ENCODE data around the gene LRRC59.

The LRRC59 gene

DNA sequence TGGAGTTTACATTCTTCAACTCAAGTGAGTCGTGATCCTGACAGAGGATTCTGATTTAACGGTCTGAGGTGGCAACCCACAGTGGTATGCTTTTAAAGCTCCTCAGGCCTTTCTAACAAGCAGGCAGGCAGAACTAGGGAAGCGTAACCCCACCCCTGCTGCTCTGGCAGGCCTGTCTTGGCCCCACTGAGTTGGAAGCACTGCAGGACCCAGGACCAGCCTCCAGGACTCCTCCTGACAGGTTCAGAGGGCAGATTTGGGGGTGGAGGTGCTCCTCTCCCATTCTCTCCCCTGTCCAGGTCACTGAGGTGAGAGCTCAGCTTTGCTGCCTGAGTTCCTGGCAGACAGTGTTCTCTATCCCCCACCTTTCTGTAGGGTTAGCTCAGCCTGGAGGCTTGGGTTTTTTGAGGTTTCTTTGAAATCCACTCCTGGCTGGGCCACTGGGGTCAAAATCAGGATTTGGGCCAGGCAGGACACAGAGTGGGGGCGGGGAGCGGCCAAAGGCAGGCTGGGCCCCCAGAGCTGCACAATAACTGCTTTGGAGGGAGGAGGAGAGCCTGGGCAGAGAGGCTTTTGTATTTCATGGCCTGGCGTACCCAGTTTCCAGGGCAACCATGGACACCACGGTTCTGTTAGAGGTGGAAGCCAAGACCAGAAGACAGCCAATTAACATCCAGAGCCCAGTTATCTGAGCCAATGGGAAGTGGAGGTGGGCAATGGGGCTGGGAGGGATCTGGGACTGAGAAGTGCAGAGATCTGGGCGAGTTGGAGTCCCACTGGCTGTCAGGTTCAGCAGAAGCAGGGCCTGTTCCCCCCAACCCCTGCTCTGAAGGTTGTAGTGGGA, 33.9 kb downstream of the LRRC59 start:
- DNase-seq, result peak in 53 of 58 donors; percentile 7 to 92 (median 68)

DNA sequence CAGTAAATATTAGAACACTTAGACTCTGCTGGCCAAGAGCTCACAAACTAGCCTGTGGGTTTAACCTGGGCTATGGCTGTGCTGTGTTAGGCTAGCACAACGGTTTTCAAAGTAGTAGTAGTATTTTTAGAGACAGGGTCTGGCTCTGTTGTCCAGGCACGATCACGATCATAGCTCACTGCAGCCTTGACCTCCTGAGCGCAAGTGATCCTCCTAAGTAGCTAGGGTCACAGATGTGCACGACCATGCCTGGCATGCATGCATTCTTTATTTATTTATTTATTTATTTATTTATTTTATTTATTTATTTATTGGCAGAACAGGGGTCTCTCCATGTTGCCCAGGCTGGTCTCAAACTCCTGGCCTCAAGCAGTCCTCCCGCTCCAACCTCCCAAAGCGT, 34.7 kb downstream of the LRRC59 start:
- no peak for DNase-seq

DNA sequence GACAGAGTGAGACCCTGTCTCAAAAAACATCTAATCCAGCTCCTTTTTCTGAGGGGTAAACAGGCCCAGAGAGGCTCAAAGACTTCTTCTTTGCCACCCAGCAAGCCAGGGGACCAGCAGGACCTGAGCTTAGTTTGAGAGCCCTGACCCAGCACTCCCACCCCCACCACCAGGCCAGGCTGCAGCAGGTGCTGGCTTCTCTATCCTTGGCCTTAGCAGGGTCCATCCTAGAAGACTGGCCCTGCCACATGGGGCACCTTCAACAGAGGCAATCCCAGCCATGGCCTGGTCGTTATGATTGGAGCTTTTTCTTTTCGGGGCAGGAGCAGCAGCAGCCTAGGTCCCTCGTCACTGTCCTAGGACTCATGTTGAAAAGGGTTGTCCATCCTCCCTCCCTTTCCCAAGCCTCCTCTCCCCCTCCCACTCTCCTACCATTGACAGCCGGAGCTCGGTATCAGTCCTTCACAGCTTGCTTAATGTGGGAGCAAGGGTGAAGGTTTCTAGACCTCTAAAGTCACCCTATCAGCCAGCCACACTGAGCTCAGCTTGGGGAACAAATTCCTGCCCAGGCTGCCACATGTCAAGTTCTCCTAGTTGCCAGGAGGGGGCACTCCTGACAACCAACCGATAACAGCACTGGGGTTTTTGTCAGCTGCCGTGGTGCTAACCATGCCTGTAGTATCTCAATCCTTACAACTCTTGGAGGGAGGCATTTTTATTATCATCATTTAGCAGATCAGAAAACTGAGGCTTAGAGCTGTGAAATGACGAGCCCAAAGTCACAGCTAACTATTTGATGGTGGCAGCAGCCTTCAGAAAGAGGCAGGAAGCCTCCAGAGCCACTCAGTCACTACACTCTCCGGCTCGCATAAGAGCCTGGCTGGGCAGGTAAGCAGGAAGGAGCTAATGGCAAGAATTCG, 35.5 kb downstream of the LRRC59 start:
- peak in 42 of 58 donors; percentile 8 to 78 (median 32) for DNase-seq

DNA sequence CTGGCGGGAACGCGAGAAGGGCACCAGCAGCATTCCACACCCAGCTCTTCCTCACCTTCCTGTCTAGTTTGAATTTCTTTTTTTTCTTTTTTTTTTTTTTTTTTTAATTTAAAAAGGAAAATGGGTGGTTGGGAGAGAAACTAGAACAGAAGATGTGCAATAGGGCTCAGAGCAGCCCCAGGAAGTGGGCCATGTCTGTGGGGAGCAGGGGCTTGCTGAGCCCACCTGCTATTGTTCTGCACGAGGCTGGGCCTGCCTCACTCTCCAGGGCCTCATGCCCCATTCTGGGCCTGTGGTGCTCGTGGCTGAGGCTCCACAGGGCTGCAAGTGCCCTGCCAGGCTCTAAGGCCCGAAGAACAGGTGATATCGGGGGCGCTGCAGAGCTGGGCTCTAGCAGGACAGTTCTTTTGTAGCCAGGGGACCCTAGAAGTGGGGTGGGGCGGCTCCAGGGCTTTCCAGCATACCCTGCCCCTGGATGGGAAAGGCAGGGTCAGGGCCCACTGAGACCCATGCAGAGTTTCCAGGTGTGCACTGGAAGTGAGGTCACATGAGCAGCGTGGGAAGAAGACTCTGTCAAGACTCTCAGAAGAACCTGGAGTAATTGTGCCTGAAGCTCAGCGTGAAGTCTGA, 36.7 kb downstream of the LRRC59 start:
- DNase-seq, result no peak

DNA sequence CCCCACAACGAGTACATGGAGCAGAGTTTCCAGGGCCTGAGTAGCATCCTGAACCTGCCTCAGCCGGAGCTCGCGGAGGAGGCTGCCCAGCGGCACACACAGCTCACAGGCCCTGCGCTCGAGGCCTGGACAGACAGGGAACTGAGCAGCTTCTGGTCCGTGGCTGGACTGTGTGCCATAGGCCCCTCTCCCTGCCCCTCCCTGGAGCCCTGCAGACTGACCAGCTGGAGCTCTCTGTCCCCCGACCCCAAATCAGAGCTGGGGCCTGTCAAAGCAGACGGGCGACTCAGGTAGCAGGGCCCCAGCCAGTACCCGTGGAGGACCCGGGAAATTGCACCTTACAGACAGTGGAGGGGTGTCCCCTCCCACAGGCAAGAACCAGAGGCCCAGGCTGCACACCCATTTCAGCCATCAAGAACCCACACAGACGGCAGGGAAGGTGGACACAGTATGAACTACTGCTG, 37.3 kb downstream of the LRRC59 start:
- DNase-seq, result no peak

DNA sequence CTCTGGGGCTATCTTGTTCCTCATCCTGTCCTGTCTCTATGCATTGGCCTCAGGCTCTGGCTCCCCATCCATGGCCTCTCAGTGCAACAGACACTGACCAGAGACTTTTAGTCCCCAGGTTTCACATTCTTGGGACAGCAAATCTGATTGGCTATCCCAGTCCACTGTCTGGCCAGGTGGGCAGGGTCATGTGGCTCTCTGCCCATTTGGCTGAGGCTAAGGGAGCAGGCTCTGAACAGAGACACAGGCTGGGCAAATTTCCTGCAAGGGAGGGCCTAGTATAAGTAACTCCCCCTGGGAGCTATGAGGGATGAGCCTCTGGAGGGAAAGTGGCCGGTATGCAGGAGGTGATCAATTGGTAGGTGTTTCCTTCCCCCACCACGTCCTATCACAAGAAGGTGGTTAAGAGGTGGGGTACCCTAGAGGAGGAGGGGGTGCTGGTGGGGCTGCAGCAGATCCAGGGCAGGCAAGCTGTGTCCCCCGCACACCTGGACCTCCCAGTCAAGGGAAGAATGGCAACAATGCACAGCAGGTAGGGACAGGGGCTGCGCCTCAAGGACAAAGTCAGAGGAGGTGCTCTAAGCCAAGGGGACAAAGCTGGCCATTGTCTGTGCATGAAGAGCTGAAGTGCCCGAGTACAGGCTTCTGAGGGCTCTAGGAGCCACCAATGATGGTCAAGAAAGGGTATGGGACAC, 38.2 kb downstream of the LRRC59 start:
- DNase-seq, result no peak

DNA sequence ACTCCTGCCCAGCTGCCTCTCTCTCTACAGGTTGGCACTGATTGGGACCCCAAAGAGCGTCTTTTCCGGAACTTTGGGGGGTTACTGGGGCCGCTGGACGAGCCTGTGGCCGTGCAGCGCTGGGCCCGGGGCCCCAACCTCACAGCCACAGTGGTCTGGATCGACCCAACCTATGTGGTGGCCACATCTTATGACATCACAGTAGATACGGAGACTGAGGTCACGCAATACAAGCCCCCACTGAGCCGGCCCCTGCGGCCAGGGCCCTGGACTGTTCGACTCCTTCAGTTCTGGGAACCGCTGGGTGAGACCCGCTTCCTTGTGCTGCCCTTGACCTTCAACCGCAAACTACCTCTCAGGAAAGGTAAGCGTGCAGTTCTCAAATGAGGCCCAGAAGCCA, 39.1 kb downstream of the LRRC59 start:
- DNase-seq, result no peak

DNA sequence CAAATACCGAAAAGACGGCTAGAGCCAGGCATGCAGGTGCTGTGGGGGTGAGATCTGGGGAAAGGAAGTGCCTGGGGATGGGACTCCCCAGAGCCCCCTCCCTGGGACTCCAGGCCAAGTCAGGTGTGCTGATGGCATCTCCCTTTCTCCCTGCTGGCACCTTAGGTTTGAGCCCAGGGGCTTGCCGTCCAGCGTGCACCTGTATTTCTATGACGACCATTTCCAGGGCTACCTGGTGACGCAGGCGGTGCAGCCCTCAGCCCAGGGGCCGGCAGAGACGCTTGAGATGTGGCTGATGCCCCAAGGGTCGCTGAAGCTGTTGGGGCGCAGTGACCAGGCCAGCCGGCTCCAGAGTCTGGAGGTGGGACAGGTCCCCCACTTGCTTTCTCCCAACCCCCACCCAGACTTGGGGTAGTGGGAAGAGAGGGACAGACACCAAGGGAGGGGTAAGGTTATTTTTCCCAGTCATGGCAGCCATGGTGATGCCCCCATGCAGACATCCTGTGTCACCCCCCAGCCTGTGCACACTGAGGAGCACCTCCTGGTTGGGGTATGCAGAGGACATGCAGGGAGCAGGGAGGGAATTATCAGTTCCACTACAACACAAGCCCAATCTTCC, 40.3 kb downstream of the LRRC59 start:
- DNase-seq, result no peak

DNA sequence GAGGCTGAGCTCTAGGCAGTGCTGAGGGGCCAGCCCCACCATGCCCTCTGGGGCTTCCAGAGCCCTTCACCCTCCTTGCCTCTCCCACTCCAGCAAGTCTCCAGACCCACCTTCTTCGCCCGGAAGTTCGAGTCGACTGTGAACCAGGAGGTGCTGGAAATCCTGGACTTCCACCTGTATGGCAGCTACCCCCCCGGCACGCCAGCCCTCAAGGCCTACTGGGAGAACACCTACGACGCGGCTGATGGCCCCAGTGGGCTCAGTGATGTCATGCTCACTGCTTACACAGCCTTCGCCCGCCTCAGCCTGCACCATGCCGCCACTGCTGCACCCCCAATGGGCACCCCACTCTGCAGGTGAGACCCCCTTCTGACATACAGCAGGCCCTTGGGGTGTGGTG, 40.9 kb downstream of the LRRC59 start:
- DNase-seq, result no peak

DNA sequence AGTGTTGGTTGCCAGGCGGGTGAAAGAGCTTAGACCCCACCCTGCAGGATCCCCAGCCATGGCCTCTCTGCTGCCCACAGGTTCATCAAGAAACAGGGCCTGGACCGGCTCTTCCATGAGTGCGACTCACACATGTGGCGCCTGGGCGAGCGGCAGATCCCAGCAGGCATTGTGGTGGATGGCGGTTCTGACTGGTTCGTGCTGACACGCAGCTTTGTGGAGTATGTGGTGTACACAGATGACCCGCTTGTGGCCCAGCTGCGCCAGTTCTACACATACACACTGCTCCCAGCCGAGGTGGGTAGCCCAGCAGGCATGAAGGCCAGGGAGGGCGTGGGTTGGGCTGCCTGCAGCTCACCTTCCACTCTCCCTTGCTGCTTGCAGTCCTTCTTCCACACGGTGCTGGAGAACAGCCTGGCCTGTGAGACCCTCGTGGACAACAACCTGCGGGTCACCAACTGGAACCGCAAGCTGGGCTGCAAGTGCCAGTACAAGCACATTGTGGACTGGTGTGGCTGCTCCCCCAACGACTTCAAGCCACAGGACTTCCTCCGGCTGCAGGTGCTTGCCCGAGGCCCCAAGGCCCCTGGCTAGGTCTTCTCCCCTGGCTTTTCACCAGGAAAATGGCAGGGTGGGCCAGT, 41.5 kb downstream of the LRRC59 start:
- DNase-seq, result no peak

DNA sequence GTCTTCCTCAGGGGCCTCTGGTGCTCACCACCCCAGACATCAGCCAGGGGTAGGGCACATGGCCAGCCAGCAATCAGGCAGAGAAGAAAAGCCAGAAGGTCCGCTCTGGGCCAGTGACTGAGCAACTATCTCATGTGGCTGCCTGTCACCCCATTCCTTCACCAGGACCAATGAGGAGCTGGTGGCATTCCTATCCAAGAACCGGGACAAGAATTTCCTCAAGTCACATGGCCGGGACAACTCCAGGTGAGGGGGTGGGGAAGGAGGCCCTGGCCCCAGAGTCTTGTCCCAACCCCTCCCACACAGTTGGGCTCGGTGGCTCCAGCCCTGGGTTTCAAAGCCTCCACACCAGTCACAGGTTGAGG, 42.0 kb downstream of the LRRC59 start:
- DNase-seq, result no peak

DNA sequence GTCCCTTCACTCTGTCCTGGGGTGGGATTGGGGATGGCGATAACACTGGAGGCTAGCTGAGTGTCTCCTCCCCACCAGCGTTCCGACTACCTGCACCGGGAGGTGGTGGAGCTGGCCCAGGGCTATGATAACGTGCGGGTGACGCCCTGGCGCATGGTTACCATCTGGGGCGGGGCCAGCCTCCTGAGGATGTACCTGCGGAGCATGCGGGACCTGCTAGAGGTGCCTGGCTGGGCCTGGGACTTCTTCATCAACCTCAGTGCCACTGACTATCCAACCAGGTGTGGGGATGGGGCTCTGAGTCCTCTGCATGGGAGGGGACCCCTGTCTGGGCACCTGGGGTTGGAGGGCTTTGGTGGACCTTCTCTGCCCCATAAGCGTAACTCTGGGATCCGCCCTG, 42.5 kb downstream of the LRRC59 start:
- DNase-seq, result no peak

DNA sequence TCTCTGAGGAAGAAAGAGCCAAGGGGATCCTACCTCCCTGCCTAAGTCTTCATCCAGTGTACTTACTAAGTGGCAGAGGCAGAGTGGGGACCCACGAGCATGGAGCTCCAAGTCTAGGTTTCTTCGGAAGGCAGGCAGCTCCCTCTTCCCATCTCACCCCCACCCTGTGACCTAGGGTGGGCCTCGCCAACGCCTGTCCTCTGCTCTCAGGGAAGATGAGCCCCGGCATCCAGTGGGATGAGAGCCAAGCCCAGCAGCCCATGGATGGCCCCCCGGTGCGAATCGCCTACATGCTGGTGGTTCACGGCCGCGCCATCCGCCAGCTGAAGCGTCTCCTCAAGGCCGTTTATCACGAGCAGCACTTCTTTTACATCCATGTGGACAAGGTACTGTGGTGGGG, 43.1 kb downstream of the LRRC59 start:
- no peak for DNase-seq

DNA sequence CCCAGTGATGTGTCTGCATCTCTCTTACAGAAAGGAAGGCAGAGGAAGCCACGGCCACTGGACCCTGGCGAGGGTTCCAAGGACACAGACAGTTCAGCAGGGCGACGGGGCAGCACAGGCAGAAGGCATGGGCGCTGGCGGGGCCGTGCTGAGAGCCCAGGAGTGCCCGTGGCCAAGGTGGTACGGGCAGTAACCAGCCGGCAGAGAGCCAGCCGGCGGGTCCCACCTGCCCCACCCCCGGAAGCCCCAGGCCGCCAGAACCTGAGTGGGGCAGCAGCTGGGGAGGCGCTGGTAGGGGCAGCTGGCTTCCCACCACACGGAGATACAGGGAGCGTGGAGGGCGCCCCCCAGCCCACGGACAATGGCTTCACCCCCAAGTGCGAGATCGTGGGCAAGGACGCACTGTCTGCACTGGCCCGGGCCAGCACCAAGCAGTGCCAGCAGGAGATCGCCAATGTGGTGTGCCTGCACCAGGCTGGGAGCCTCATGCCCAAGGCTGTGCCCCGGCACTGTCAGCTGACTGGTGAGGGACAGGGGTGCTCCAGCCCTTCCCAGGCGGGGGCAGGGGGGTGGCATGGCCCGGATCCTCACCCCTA, 43.6 kb downstream of the LRRC59 start:
- DNase-seq, result no peak

DNA sequence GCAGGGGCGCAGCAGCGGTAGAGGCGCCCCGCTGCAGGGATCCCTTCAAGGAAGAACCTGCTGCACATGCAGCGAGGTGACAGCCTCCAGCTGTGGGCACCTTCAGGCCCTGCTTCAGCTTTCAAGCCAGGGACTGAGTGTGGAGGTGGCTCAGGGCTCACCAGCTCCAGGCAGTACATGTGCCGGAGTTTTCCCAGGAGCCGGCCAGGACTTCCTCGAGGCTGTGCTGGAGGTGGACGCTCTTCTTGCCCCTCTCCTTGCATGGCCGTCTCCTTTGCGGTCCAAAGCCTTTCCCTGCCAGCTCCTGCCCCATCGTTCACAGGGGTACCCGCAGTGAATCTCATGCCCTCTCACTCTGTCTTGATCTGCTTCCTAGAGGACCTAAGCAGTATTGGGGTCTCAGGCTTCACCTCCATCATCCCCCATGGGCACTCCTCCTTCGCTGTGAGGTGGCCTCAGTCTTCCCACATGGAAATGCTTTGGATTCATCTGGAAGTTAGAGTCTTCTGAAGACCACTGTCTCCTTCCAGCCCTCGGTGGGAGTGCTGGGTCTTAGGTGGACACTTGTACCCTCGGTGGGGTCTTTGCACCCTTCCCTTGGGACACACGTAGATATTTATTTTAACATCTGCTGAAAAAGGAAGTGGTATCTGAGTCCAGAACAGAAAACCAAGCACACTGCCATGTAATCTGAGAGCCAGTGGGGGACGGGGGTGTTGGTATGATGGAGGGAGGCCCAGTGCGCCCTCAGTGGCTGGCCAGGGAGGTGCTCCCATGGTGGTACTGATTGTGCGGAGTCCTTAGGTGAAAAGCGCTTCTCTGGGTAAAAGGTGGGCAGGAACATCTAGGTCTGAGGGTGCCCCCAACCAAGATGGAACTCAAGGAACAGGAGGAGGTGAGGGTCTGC, 44.4 kb downstream of the LRRC59 start:
- no peak for DNase-seq

DNA sequence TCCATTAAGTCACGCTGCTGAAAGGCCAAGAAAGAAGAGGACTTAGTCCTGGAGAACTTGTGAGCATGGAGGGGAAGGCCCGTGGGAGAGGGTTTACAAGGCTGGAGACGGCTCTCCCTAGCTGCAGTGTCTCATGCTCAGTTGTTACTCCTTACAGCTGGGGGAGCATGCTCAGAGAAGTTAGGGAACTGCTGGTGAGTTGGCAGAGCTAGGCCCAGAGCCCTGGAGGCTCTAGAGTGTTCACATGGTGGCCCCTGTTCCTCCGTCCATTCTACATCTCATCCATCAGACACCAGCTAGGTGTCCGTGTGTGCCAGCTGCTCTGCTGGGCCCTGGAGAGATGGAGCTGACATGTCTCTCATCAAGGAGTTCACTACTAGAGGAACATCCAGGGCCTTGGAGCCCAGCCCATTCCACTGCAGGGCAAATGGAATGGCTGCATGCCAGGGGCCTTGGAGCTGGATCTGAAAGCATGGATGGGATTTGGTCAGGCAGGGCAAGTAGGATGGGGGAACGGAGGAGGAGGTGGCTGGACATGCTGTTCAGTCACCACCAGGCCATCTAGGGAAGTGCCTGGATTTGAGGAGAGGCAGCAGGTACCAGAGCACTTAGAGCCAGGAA, 45.1 kb downstream of the LRRC59 start:
- peak in 1 of 58 donors; percentile 11 for DNase-seq

DNA sequence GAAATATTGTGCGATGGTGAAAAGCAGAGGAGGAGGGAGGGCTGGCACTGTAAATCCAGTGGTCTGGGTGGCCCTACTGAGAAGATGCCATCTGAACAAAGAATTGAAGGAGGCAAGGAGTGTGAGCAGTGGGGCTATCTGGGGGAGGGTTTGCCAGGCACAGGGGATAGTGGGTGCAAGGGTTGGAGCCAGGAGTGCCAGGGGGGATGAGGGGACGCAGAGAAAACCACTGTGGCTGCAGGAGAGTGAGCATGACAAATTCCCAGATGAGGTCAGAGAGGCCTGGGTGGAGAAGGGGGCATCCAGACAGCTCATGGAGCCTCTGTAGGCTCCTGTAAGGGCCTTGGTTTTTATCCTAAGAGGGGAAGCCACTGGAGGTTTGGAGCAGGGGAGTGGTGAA, 46.6 kb downstream of the LRRC59 start:
- no peak for DNase-seq

DNA sequence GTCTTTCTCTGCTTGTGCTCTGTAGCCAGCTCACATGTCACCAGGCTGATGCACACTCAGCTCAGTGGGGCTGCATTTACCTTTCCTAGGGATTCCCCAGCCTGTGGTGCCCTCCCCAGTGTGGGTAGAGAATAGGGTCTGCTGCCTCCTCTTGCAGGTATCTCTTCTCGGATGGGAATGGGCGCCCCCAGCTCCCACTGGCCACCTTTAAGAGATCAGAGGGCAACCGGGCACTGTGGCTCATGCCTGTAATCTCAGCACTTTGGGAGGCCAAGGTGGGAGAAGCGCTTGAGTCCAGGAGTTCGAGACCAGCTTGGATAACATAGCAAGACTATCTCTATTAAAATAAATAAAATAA, 48.1 kb downstream of the LRRC59 start:
- no peak for DNase-seq

Data from anterior cingulate cortex (tissue), 58 donors.